Heart left ventricle (tissue), 13 donors: ENCODE measurements around the gene CCR3.

Experiments
- POLR2A ChIP-seq, 2 donors: fragments of 450-650 bp; IDR thresholded peaks; one replicate each; pipeline ENCODE4 v1.6.1; 2017; ENCODE audit warnings: antibody characterized with exemption in 2 of 2, mild to moderate bottlenecking in 2 of 2, moderate library complexity in 2 of 2
- TF ChIP-seq, protein P1 (sequence below), 12 donors: fragments of 200-600 bp; sonication (generic) in 4 of 12; IDR thresholded peaks; one replicate each; pipeline versions ENCODE4 v1.5.0 to v1.8.0; 2018 to 2022; ENCODE audit warnings: antibody characterized with exemption in 12 of 12, mild to moderate bottlenecking in 5 of 12
- donor health status: ischemic (EF 13 %, LVEDD 7.1; RV severe dilation, severe dysfunction).
- donor health status: DM: no; HTN: yes; CAD: no.
- donor health status: DM: no; HTN: no; CAD: no.
- donor health status: ischemic (EF 25% LVEDD 6.9; RV normal size, moderate dysfunction).
- donor health status: ischemic (EF 25% LVEDD 5.7; RV mildly dilated, moderate dysfunction).
- donor health status: ischemic (EF 35%, LVEDD 5.7; RV mildly dilated, moderate dysfunction).
- donor health status: nonischemic (EF 11% LVEDD 7.7; RV severe dilation, severe dysfunction).
- donor health status: DM: yes; HTN: yes; CAD: no.
- donor health status: PGD.
- donor health status: ischemic (EF 29% LVEDD 5.4; RV normal size, mild dysfunction).
- donor health status: nonischemic (EF 23%, LVEDD 6.1; RV moderate dilation, normal function).

DNA sequence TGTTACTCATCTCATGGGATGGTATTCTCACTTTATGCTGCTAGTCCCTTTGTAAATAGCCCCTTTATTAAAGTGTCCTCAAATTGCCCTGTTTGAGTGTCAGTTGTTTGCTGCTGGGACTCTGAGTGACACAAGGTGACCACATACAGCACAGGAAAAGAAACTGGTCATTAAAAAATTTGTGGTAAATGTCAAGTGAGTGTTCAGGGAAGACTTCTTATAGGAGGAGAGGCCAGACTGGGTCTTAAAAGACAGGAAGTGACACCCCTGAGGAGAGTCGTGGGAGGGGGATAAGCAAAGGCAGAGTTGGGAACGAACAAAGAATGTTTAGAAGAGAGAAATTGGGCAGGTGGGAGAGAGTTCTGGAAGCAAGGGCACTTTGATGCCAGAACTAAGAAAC is 35.2 kb downstream of the CCR3 start:
- TF ChIP-seq, protein P1, sequence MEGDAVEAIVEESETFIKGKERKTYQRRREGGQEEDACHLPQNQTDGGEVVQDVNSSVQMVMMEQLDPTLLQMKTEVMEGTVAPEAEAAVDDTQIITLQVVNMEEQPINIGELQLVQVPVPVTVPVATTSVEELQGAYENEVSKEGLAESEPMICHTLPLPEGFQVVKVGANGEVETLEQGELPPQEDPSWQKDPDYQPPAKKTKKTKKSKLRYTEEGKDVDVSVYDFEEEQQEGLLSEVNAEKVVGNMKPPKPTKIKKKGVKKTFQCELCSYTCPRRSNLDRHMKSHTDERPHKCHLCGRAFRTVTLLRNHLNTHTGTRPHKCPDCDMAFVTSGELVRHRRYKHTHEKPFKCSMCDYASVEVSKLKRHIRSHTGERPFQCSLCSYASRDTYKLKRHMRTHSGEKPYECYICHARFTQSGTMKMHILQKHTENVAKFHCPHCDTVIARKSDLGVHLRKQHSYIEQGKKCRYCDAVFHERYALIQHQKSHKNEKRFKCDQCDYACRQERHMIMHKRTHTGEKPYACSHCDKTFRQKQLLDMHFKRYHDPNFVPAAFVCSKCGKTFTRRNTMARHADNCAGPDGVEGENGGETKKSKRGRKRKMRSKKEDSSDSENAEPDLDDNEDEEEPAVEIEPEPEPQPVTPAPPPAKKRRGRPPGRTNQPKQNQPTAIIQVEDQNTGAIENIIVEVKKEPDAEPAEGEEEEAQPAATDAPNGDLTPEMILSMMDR (IDR thresholded peaks at IDR 0.05) = no peak
- TF ChIP-seq POLR2A (IDR thresholded peaks at IDR 0.05) = no peak
